Inflammatory macrophage treated with lipopolysaccharide for 1 hour (primary cell): Measurements from ENCODE around the gene RHEB.

Experiments
- DNase-seq, 2 donors: peaks; one replicate each; pipeline ENCODE4 v3.0.0-alpha.2; 2020 to 2022

The RHEB gene

DNA sequence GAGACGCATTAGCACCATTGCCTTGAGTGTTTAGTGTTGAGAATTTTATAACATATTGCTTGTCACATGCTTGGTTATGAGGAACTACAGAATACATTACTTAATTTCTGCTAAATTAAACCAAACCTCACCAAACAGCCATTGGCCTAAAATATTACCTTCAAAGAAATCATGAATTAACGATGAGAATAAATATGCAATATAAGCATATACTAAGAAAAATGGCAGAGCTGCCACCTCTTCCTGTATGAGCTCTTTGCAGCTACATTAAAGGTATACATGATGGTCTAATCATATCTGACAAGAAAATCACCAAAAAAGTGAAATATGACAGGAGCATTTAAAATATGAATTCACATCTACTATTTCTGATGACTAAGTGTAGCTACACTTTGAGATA lies 5.2 kb upstream of the RHEB start:
- no peak for DNase-seq

DNA sequence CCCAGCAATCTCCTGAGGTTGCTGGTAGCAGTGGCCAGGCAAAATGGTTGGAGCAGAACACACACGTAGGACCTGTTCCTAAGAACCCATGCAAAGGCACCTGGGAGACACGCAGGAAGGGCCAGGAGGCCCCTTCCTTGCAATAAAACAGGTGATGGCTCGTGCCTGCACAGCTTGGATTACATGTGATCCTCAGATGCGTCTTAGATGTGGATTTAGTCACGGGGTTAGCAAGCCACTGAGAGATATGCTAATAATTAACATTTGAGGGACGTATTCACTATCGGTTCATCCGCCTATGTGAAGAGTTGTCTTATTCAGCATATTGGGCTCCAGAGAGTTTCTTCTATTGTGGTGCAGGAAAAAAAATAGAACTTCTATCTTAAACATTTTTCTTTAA lies 4.6 kb upstream of the RHEB start:
- no peak for DNase-seq

DNA sequence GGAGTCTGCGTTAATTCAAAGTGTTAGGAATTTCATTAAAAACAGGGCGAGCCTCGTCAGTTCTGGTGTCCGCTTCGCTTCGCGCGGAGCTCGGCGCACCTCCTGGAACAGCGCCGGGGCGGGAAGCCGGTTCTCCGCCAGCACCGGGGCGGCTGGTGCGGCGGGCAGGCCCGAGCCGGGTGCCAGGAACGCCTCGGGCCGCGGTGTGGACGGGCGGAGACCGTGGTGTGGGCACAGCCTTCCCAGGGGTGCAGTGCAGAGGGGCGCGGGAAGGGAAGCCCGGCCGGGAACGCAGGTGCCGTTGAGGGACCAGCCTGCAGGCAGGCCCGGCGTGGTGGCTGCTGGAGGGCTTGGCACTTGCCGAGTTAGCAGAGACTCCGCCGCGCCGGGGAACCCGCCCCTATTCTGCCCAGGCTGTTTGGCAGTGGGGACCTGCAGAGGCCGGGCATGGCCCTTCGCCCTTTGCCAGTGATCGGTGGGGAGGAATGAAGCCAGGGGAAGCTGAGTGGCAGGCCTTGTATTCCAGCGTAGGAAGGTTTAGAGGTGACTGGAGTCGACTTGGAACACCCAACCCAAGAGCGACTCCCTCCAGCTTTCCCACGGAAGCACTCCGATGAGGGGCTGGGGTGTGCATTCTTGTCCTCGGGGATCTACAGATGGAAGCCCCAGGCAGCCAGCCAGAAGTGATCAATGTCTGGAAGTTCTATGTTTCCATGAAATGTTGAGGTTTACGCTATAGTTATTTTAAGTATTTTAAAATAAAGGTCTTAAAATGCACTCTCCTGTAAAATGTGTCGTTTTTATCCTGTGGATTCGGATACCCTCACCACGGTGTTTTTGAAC lies 945 bp upstream of the RHEB start:
- DNase-seq: no peak

DNA sequence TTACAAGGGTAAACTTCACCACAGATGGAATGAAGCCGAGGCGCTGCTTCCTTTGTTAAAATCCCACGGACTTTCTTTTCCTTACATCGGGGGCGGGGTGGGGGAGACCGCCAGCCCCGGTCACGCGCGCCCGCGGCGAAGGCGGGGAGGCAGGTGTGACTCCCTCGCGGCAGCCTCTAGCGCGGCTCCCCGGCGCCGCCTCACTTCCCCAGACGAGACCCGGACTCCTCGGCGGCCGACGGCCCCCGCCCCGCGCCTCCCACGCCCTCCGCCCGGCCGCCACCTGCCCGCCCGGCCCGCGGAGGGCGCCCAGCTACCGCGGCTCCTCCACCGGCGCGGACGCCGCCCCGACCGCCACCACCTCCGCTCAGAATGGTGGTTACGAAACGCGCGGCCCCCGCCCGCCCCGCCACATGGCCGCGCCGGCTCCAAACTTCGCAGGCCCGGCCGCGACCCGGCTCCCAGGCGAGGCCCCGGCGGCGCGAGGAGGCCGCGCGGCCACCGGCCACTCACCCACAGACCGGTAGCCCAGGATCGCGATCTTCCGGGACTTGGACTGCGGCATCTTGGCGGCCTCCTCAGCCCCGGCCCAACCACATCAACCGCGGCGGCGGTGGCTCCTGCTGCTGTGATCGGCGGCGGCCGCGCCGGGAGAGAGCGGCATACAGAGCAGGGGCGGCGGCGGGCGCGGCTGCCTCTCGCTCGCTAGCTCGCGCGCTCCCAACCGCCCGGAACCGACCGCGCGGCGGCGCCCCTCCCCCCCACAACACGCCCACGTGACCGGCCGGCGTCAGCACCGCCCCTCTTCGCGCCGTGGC lies 539 bp downstream of the RHEB start:
- DNase-seq: peak; percentile 61 to 73

DNA sequence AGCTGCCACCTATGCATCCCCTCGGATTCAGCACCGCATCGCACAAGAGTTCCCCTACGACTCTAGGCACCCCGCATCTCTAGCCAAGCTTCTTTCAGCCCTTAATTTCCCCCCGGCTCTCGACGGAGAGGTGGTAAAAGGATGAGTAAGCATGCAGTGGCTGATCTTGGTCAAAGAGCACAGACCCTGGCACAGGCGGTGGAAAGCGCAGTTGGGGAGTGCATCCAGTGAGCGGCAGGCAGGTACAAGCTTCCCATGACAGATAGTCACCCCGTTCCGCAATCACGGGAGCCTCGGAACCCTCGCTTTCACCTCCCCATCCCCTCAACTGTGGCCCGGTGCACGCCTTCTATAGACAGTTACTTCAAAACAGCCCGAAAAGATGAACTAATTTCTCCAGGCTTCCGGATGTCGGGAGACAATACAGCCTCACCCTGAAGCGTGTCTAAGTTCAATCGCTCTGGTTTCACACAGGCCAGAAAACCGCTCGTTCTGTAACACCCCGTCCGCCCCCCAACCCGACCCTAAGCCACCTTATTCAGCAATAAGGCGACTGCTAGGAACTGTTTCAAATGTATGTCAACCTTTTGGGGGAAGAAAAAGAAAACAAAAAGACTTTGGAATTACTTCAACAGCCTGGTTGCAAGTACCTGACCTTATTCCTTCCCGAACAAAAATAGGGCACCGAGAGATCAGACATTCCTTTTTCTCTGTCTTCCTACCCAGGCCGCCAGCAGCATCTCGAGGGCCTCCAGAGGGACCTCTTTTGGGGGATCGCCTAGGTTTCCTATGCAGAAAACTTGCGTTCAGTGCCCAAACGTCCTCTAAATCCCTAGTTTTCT lies 1.4 kb downstream of the RHEB start:
- DNase-seq: peak in 1 of 2 donors; percentile 40

DNA sequence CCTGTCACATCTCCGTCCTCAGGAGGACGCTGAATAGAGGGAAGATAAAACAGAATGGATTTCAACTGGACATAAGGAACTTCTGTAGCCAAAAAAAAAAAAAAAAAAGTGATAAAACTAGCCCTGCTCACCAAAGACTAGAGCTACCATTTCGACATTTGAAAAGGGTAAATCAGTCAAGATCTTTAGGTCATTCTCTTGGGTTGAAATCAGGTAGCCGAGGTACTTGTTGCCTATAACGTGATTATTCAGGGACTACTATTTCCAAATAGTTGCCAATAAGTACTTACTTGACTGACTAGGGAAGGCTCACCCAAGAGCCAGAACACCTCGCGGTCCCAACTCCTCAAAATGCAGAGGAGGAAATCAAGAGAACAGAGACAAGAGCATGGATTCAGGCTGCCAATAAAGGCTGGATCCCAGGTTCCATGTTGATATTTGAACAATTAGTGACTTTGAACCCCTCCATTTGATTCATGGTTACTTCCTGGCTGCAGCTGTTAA lies 2.0 kb downstream of the RHEB start:
- DNase-seq: no peak

DNA sequence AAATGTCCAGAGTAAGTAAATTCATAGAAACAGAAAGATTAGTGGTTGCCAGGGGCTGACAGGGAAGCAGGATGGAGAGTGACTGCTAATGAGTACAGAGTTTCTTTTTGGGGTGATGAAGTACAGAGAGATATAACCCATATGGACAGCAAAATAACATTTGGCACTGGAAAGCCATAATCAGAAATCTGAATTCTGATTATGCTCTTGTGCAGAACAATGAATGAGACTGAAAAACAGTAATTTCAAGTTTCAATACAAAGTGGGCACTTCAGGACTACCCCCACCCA lies 4.5 kb downstream of the RHEB start:
- DNase-seq: no peak

DNA sequence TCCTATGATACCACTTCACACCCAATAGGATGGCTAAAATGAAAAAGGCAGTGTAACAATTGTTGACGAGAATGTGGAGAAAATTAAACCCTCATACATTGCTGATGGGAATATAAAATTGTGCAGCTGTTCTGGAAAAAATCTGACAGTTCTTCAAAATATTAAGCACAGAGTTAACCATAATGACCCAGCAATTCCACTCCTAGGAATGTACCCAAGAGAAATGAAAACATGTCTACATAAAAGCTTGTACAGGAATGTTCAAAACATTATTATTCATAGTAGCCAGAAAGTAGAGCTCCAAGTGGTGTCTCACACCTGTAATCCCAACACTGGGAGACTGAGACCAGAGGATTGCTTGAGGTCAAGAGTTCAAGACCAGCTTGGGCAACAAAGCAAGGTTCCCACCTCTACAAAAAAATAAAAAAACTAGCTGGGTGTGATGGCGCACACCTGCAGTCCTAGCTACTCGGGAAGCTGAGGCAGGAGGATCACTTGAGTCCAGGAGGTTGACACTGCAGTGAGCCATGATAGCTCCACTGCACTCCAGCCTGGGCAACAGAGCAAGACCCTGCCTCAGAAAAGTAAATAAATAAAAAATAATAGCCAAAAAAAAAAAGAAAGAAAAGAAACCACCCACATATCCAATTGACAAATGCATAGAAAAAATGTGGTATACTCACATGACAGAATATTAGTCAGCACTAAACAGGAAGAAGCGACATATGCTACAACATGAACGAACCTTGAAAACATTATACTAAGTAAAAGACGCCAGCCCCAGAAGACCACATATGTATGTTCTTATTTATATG lies 5.0 kb downstream of the RHEB start:
- DNase-seq: peak; percentile 69 to 72

DNA sequence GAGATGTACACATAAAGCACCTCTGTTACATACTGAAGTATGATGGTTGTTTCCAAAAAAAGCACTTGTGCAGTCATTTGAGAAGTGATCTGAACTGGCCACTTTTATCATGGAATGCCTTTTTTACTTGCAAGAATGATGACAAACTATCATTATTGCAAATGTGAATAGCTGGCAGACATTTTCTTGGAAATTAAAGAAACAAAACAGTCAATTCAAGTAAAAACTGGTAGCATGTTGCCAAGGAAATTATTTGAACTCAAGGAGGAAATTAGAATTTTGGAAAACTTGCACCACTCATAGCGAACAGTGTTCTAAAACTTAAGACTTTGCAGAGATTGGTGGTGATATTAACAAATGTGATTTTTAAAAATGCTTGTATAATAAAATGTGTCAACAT lies 6.6 kb downstream of the RHEB start:
- no peak for DNase-seq

DNA sequence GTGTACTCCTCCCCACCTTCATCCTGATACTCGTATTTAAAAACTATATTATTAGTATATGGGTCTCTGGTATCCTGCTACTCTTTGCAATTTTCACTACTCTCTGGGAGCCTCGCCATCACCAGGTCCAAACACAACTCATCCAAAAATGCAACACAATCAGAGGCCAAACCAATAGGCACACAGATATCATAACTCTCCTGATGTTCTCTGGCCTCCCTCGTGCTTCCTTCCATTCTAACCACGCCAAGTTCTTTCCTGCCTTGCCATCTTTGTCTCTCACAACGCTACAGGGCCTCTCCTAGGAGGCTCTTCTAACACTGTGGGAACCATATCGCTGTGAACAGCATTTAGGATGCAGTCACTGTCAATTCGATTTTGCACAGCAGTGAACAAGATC lies 7.3 kb downstream of the RHEB start:
- DNase-seq: no peak

DNA sequence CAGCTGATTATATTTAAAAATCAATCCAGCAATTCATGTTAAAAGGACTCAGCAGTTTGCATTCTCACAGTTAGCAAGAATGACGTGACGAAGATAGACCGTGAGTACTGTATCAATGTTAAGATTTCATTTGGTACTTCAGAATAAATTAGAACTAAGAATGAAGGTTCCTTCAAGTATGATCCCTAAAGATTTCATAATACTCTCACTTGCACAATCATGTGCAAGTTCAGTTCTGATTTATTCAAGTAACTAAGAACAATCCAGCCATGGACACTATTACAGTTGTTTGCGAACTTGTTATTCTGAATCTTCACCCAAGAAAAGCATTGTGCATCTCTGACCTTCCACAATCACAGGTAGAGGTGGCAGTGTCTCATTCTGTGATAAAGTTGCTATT lies 7.7 kb downstream of the RHEB start:
- DNase-seq: peak; percentile 52 to 70

DNA sequence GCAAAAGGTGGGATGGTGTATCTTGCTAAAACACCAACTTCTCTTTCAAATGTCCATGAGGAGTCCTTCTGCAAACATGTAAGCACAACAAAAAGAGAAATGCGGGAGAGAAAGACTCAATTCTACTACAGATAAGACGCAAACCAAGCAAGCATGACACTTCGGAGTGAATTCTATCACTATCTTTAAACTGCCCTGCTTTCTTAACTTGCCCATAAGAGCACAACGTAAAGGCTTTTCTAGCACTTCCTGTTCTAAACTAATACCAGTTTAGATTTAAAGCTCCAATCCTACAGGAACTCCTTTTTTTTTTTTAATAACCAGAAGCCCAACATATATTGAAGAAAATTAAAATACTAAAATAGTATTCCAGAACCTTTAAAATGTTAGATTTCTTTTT lies 8.4 kb downstream of the RHEB start:
- DNase-seq: no peak

DNA sequence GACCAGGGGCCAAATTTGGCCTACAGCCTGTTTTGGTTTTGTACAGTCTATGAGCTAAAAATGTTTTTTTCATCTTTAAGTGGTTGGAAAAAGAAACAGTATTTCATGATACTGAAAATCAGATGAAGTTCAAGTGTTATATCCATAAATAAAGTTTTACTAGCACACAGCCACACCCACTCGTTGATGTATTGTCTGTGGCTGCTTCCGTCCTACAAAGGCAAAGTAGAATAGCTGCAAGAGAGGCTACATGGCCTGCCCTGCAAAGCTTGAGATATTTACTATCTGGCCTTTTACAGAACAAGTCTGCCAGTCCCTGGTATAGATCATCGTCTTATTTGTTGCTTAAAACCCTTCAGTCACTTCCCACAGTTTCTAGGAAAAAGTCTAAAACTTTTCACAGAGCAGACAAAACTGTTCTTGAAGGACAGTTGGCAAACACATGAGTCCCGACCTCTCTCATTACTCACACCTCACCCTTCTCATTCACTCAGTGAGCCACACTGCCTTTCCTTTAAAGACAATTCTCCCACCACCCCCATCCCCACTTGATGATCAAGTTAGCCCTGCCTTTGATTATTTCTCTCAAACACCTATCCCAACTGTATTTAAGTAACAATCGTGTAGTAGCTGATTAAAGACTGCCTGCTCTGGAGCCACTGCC lies 9.9 kb downstream of the RHEB start:
- DNase-seq: no peak

DNA sequence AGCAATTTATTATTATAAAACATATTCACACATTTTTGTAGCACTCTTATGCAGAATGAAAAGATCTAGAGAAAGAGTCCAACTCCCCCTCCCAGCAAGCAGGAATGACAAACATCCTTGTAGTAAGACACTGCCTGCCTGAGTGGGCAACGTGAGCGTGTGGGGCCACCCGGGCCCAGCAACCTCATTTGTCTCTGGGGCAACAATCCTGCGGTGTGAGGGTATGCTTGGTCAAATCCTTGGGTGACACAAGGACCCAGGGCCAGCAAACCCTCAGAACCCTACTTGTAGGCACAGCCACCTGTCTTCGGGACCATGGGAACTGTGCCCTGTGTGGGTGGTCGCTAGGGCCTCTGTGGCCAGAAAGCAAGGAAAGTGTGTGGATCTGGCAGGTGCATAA lies 10.7 kb downstream of the RHEB start:
- no peak for DNase-seq

DNA sequence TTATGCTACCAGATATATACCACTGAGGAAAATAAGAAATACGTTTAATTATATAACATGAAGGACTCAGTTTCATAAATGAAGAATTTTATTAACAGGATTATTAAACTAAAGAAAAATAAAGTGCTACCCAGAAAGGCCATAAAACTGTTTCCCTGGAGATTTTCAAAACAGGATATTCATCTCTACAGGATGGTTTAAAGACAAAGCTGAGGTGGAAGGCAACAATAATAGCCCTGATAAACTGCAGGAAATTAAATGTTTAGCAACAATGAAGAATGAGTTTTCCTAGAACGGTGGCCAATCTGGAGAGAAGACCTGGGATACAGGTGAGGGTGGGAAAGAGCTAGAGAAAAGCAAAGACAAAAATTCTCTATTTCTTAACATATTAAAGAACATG lies 11.9 kb downstream of the RHEB start:
- DNase-seq: no peak

DNA sequence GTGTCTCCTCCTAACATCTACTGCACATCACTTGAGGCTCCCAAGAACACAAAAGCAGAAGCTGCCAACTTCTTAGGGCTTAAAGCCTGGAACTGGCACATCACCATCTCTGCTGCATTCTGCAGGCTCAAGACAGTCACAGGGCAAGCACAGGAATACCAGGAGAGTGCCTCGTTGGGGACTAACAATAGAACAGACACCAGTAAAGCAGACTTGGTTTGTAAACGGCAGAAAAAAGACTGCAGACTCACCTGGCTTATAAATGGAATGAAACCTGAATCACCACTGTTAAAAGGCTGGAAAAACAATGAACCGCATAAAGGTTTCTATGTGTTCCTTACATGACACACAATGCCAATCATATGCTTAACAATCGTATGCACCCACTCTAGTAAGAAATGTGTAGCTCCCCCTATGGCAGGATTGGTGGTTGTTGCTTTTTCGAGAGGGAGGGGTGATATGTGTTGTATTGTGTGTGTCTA lies 12.8 kb downstream of the RHEB start:
- no peak for DNase-seq

DNA sequence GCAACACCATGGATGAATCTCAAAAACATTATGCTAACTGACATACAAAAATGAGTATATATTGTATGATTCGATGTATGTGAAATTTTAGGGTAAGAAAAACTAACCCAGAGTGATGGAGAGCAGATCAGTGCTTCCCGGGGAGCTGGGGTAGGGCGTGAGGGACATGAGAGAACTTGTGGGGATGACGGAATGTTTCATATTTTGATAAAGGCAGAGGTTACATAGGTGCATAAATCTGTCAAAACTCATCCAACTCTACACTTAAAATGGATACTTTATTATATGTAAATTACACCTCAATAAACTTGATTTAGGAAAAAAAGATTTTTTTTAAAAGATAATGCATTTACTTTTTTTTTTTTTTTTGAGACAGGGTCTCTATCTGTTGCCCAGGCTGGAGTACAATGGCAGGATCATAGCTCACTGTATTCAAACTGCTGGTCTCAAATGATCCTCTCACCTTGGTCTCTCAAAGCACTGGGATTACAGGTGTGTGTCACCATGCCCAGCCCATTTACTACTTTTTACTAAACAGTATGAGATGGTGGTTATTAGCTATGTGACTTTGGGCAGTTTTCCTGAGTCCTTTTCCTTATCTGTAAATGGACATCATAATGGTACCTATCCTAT lies 13.7 kb downstream of the RHEB start:
- DNase-seq: no peak

DNA sequence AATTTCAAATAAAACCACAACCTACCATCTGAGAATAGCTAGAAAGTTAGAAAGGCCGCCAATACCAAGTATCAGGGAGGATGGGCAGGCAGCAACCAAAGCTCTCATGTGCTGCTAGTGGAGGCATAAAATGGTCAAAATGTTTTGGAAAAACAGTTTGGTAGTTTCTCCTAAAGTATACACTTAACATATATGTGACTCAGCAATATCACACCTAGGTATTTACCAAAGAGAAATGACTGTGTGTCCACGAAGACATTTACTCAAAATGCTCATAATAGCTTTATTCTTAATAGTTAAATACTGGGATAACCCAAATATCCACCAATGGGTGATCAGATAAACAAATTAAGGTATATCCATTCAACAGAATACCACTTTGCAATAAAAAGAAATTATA lies 14.3 kb downstream of the RHEB start:
- DNase-seq: no peak

DNA sequence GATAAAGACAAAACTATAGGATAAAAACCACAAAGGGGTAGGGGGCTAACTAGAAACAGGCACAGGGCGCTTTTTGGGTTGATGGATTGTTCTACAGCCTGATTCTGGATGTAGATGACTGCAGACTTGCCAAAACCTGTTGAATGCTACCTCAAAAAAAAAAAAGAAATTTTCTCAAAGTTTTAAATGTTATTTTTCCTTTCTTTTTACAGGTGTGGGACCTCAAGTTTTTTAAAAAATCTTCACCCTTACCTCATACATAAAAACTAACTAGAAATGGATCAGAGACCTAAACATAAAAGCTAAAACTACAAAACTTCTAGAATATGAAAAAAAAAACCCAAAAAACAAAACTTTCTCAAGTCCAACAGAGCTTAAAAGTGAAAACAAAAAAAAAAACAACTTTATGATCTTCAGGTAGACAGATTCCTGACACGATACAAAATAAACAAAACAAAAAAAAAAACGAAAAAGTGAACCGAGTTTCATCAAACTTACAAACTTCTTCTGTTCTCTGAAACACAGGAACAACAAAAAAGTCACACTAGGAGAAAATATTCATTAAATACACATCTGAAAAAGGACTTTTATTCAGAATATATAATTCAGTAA lies 14.9 kb downstream of the RHEB start:
- no peak for DNase-seq

DNA sequence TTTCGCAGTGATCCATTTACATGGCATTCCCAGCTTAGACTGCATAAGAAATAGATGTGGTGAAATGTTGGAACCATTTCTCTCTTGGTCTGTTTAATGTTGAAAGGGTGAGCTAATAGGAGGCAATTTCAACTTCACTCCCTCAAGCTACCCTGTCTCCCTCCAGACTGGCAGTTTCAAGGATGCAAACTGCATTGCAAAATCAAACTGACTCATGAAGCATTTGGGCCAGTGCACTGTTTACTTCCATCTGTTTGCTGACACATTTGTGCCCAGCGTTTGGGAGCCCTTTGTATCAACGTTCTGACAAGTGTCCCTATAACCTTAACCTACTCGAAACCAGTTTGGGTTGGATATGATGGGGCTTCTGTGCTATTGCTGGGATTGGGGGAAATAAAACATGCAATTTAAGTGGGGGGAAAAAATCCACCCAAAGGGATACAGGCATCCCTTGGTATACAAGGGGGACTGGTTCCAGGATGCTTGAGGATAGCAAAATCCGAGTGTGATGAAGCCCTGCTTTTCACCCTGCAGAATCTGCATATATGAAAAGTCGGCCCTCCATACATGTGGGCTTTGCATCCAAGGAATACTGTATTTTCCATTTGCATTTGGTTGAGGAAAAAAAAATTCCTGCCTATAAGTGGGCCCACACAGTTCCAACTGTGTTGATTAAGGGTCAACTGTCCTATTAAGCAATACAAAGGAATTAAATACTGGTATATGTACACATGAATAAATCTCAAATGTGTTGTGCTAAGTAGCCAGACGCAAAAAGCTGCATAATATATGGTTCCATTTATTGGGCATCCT lies 15.6 kb downstream of the RHEB start:
- peak; percentile 87 to 88 for DNase-seq
